ENCODE results near the gene PTPN9. TPM values are rescaled to one million over a fixed set of nuclear protein-coding genes. Genes with fewer than 3 reads are reported as not detected.
"Not testable (repeated sequence)": the region's sequence is repeated elsewhere in the genome, so short reads cannot be mapped to it uniquely, and the experiment has no call there.

Gene PTPN9
- total and polyA plus RNA-seq, 4 experiments from 2014 or later: 15.9 to 31.7 (median 21.5) TPM

GRCh38 chr15:75583701-75584100 lies 4.6 kb upstream of the PTPN9 start:
- H3K27ac Mint-ChIP-seq: no peak overlapping the region
- H3K27ac ChIP-seq (ENCODE audit: low read depth, low read length): no peak overlapping the region
- ChIA-PET CTCF (ENCODE audit: partially characterized antibody) (no interaction called here), POLR2A (ENCODE audit: partially characterized antibody) (no interaction called here)
- no peak for DNase-seq
- no peaks in the 10 kb centered on the region for H3K27me3 ChIP-seq (ENCODE audit: insufficient read depth, low read length)
- no peak overlapping the region for H3K4me3 ChIP-seq (ENCODE audit: low read length in 2 of 2)
- H3K36me3 ChIP-seq (ENCODE audit: insufficient read depth, low read length): no peaks in the 10 kb centered on the region
- H3K4me1 Mint-ChIP-seq: peaks cover 6 to 8% (median 7%) of the 10 kb centered on the region in 4 donors
- intact Hi-C loops (cut with micrococcal nuclease): no loop called here
- no peaks in the 10 kb centered on the region for H3K9me3 ChIP-seq (ENCODE audit: control insufficient read depth in 1 of 2, low read length in 2 of 2)
- no peaks in the 10 kb centered on the region for H3K9me3 Mint-ChIP-seq
- no peak overlapping the region for H3K4me3 Mint-ChIP-seq
- peaks cover 7% of the 10 kb centered on the region for H3K4me1 ChIP-seq (ENCODE audit: insufficient read depth, low read length)
- no peaks in the 10 kb centered on the region for H3K27me3 Mint-ChIP-seq
- peaks cover 0 to 5% of the 10 kb centered on the region in 2 donors for H3K36me3 Mint-ChIP-seq

GRCh38 chr15:75582943-75583342 lies 3.8 kb upstream of the PTPN9 start:
- H3K27me3 ChIP-seq (ENCODE audit: insufficient read depth, low read length); H3K27ac ChIP-seq (ENCODE audit: low read depth, low read length); H3K36me3 Mint-ChIP-seq; H3K36me3 ChIP-seq (ENCODE audit: insufficient read depth, low read length); H3K27me3 Mint-ChIP-seq; intact Hi-C loops (cut with micrococcal nuclease); H3K4me3 Mint-ChIP-seq; POLR2A ChIA-PET (ENCODE audit: partially characterized antibody); H3K4me1 ChIP-seq (ENCODE audit: insufficient read depth, low read length); H3K4me3 ChIP-seq (ENCODE audit: low read length in 2 of 2); CTCF ChIA-PET (ENCODE audit: partially characterized antibody); H3K9me3 ChIP-seq (ENCODE audit: control insufficient read depth in 1 of 2, low read length in 2 of 2); DNase-seq; H3K9me3 Mint-ChIP-seq: not testable (repeated sequence)
- Mint-ChIP-seq H3K4me1 (peaks cover 7 to 10% (median 7%) of the 10 kb centered on the region in 4 donors), H3K27ac (peak overlapping the region in 1 of 7 donors; percentile 41)

GRCh38 chr15:75578173-75578947 lies 755 bp downstream of the PTPN9 start:
- CTCF ChIA-PET (ENCODE audit: partially characterized antibody): interaction anchor here (0.7 to 2.0 kb wide), 14 partner anchors 9 to 210 kb away, joined by 3 to 11 read pairs (median 4); partner anchors contain the start of genes IMP3, MAN2C1 and SNX33
- no peaks in the 10 kb centered on the region for H3K9me3 Mint-ChIP-seq
- peak in 4 of 5 donors; percentile 32 to 43 (median 36) for DNase-seq
- Histone ChIP-seq H3K4me3 (ENCODE audit: low read length in 2 of 2) (peak overlapping the region; percentile 42 to 74), H3K36me3 (ENCODE audit: insufficient read depth, low read length) (no peaks in the 10 kb centered on the region), H3K27ac (ENCODE audit: low read depth, low read length) (peak overlapping the region; percentile 77), H3K27me3 (ENCODE audit: insufficient read depth, low read length) (no peaks in the 10 kb centered on the region), H3K4me1 (ENCODE audit: insufficient read depth, low read length) (peaks cover 31% of the 10 kb centered on the region), H3K9me3 (ENCODE audit: control insufficient read depth in 1 of 2, low read length in 2 of 2) (no peaks in the 10 kb centered on the region)
- POLR2A ChIA-PET (ENCODE audit: partially characterized antibody): interaction anchor here (0.7 to 5.0 kb wide), 15 partner anchors 10 to 265 kb away, joined by 3 to 56 read pairs (median 5); partner anchors contain the start of genes IMP3, MAN2C1, NEIL1 and SIN3A
- H3K4me1 Mint-ChIP-seq: peaks cover 24 to 35% (median 29%) of the 10 kb centered on the region in 4 donors
- H3K4me3 Mint-ChIP-seq: peak overlapping the region; percentile 92 to 96 (median 94)
- no peaks in the 10 kb centered on the region for H3K27me3 Mint-ChIP-seq
- peaks cover 0 to 13% of the 10 kb centered on the region in 2 donors for H3K36me3 Mint-ChIP-seq
- intact Hi-C loops (cut with micrococcal nuclease): loop anchor here (10.0 kb wide), 1 partner anchor 64 kb away; no protein-coding TSS in a partner anchor
- H3K27ac Mint-ChIP-seq: peak overlapping the region; percentile 86 to 95 (median 94)

- Histone ChIP-seq H3K27ac (ENCODE audit: low read depth, low read length) (peak overlapping the region; percentile 77), H3K36me3 (ENCODE audit: insufficient read depth, low read length) (no peaks in the 10 kb centered on the region), H3K4me1 (ENCODE audit: insufficient read depth, low read length) (peaks cover 32% of the 10 kb centered on the region), H3K9me3 (ENCODE audit: control insufficient read depth in 1 of 2, low read length in 2 of 2) (no peaks in the 10 kb centered on the region), H3K4me3 (ENCODE audit: low read length in 2 of 2) (peak overlapping the region; percentile 42 to 74), H3K27me3 (ENCODE audit: insufficient read depth, low read length) (no peaks in the 10 kb centered on the region)
- intact Hi-C loops (cut with micrococcal nuclease): loop anchor here (10.0 kb wide), 1 partner anchor 63 kb away; no protein-coding TSS in a partner anchor
- H3K27me3 Mint-ChIP-seq: no peaks in the 10 kb centered on the region
- POLR2A ChIA-PET (ENCODE audit: partially characterized antibody): interaction anchor here (1.0 to 5.0 kb wide), 8 partner anchors 20 to 266 kb away, joined by 3 to 56 read pairs (median 28); partner anchors contain the start of genes IMP3, MAN2C1, SNUPN and UBE2Q2
- no peaks in the 10 kb centered on the region for H3K9me3 Mint-ChIP-seq
- H3K4me3 Mint-ChIP-seq: peak overlapping the region; percentile 81 to 95 (median 91)
- CTCF ChIA-PET (ENCODE audit: partially characterized antibody): interaction anchor here (0.8 to 1.7 kb wide), 6 partner anchors 14 to 210 kb away, joined by 3 to 11 read pairs (median 4); partner anchors contain the start of gene MAN2C1
- H3K36me3 Mint-ChIP-seq: peaks cover 0 to 13% of the 10 kb centered on the region in 2 donors
- DNase-seq: peak in 3 of 5 donors; percentile 6 to 8 (median 7)
- peaks cover 29 to 41% (median 35%) of the 10 kb centered on the region in 4 donors for H3K4me1 Mint-ChIP-seq
- peak overlapping the region; percentile 45 to 95 (median 92) for H3K27ac Mint-ChIP-seq
Measured at GRCh38 chr15:75577401-75578172, 1.5 kb downstream of the PTPN9 start.

- ChIA-PET CTCF (ENCODE audit: partially characterized antibody) (interaction anchor here (2.3 kb wide), 1 partner anchor 23 kb away, joined by 8 read pairs; no protein-coding TSS in a partner anchor), POLR2A (ENCODE audit: partially characterized antibody) (interaction anchor here (1.0 to 1.1 kb wide), 2 partner anchors 33 to 67 kb away, joined by 3 to 5 read pairs; no protein-coding TSS in a partner anchor)
- Histone ChIP-seq H3K4me1 (ENCODE audit: insufficient read depth, low read length) (peaks cover 25% of the 10 kb centered on the region), H3K27ac (ENCODE audit: low read depth, low read length) (no peak overlapping the region), H3K4me3 (ENCODE audit: low read length in 2 of 2) (no peak overlapping the region), H3K9me3 (ENCODE audit: control insufficient read depth in 1 of 2, low read length in 2 of 2) (no peaks in the 10 kb centered on the region), H3K36me3 (ENCODE audit: insufficient read depth, low read length) (no peaks in the 10 kb centered on the region), H3K27me3 (ENCODE audit: insufficient read depth, low read length) (no peaks in the 10 kb centered on the region)
- DNase-seq: no peak
- peak overlapping the region in 4 of 8 donors; percentile 1 to 11 (median 8) for H3K4me3 Mint-ChIP-seq
- peak overlapping the region in 6 of 7 donors; percentile 32 to 89 (median 56) for H3K27ac Mint-ChIP-seq
- H3K36me3 Mint-ChIP-seq: peaks cover 0 to 10% of the 10 kb centered on the region in 2 donors
- intact Hi-C loops (cut with micrococcal nuclease): loop anchor here (10.0 kb wide), 1 partner anchor 59 kb away; no protein-coding TSS in a partner anchor
- no peaks in the 10 kb centered on the region for H3K9me3 Mint-ChIP-seq
- H3K27me3 Mint-ChIP-seq: no peaks in the 10 kb centered on the region
- peaks cover 27 to 40% (median 33%) of the 10 kb centered on the region in 4 donors for H3K4me1 Mint-ChIP-seq
Measured at GRCh38 chr15:75573648-75574384, 5.3 kb downstream of the PTPN9 start.

- Mint-ChIP-seq H3K4me3 (no peak overlapping the region), H3K27me3 (no peaks in the 10 kb centered on the region), H3K36me3 (peaks cover 0 to 8% of the 10 kb centered on the region in 2 donors), H3K4me1 (peaks cover 20 to 35% (median 28%) of the 10 kb centered on the region in 4 donors), H3K9me3 (no peaks in the 10 kb centered on the region), H3K27ac (no peak overlapping the region)
- ChIA-PET CTCF (ENCODE audit: partially characterized antibody) (interaction anchor here (0.6 kb wide), 1 partner anchor 186 kb away, joined by 3 read pairs; no protein-coding TSS in a partner anchor), POLR2A (ENCODE audit: partially characterized antibody) (no interaction called here)
- peaks cover 13% of the 10 kb centered on the region for H3K4me1 ChIP-seq (ENCODE audit: insufficient read depth, low read length)
- H3K27me3 ChIP-seq (ENCODE audit: insufficient read depth, low read length): no peaks in the 10 kb centered on the region
- H3K27ac ChIP-seq (ENCODE audit: low read depth, low read length): no peak overlapping the region
- no peaks in the 10 kb centered on the region for H3K36me3 ChIP-seq (ENCODE audit: insufficient read depth, low read length)
- no peak for DNase-seq
- no peak overlapping the region for H3K4me3 ChIP-seq (ENCODE audit: low read length in 2 of 2)
- no peaks in the 10 kb centered on the region for H3K9me3 ChIP-seq (ENCODE audit: control insufficient read depth in 1 of 2, low read length in 2 of 2)
- intact Hi-C loops (cut with micrococcal nuclease): loop anchor here (10.0 kb wide), 1 partner anchor 55 kb away; no protein-coding TSS in a partner anchor
Measured at GRCh38 chr15:75570126-75570845, 8.8 kb downstream of the PTPN9 start.

All from CD4-positive, alpha-beta memory T cell (primary cell).